Lower leg skin (tissue), 3 donors: ENCODE measurements around the gene GPR132.

Experiments used
- POLR2A ChIP-seq, 2 donors: fragments of 450-650 bp; IDR thresholded peaks; one replicate each; pipeline ENCODE4 v1.6.1; 2016 to 2017; ENCODE audit warnings: antibody characterized with exemption in 2 of 2, mild to moderate bottlenecking in 1 of 2, moderate library complexity in 1 of 2
- TF ChIP-seq, protein P1 (sequence below), 3 donors: fragments of 450-650 bp; IDR thresholded peaks; one replicate each; pipeline ENCODE4 v1.5.1; 2016; ENCODE audit warnings: antibody characterized with exemption in 3 of 3, mild to moderate bottlenecking in 3 of 3, moderate library complexity in 2 of 3

GRCh38 chr14:105058521-105059034, 6.7 kb downstream of the GPR132 start:
- TF ChIP-seq, protein P1, sequence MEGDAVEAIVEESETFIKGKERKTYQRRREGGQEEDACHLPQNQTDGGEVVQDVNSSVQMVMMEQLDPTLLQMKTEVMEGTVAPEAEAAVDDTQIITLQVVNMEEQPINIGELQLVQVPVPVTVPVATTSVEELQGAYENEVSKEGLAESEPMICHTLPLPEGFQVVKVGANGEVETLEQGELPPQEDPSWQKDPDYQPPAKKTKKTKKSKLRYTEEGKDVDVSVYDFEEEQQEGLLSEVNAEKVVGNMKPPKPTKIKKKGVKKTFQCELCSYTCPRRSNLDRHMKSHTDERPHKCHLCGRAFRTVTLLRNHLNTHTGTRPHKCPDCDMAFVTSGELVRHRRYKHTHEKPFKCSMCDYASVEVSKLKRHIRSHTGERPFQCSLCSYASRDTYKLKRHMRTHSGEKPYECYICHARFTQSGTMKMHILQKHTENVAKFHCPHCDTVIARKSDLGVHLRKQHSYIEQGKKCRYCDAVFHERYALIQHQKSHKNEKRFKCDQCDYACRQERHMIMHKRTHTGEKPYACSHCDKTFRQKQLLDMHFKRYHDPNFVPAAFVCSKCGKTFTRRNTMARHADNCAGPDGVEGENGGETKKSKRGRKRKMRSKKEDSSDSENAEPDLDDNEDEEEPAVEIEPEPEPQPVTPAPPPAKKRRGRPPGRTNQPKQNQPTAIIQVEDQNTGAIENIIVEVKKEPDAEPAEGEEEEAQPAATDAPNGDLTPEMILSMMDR (IDR thresholded peaks at IDR 0.05): no peak
- no peak for TF ChIP-seq POLR2A (IDR thresholded peaks at IDR 0.05)
